GM20000 (cell line): ENCODE measurements around the gene NSD2.

Experiments
- DNase-seq: peaks from one replicate; pipeline ENCODE4 v3.0.0; 2012; ENCODE audit warnings: low spot score
- CTCF ChIP-seq: IDR thresholded peaks from 2 replicates; pipeline ENCODE4 v1.5.1; 2012; ENCODE audit warnings: mild to moderate bottlenecking, control low read depth; ENCODE audit errors: extremely low read depth, missing control alignments

Gene NSD2

DNA sequence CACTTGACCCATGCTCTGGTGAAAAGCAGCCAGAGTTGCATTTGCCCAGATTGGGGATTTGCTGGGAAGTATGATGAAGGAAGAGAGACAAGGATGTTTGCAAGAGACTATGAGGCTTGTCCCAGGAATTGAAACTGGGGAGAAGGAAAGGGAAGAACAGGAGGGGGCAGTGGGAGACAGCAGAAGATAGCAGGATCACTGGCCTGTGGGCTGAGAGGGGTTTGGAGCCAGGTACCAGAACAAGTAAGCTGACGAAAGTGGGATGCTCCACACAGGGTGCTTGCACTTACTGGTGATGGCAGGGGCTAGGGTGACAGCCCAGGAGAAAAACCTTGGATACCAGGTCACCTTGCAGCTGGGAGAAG, 11.8 kb upstream of the NSD2 start:
- DNase-seq = no peak
- TF ChIP-seq CTCF = no peak

DNA sequence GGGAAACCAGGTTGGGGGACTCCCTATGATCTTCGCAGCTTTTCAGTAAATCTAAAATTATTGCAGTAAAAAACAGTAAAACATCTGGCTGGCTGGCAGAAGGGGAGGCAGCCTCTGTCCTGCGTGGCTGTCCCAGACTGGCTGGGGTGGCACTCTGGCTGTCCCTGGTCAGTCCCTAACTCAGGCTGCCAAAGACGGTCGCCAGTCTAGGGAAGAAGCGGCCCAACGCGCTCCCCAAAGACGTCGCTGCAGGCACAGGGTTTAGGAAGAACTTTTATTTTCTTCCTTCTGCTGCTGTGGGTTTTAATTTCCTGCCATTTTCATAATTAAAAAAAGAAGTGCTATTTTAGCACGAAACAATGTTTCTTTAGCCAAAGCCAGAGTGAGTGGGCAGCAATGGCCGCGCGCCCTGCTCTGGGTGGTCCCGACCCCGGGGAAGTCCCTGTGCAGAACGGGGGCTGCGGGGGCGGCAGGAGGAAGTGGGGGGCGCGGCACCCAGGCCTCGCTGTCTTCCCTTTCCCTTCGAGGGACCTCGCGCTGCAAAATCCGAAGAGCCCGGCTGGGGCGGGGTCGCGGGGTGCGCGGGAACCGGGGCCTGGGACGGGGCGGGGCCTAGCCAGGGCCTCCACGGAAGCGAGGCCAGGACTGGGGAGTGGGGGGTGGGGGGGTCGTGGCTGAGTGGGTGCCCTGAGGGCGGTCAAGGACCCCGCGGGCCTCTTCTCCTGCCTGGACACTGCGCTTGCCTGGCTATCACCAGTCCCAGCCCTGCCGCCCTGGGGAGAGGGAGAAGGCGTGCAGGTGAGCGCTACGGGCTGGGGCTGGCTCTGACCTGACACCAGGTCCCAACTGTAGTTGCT, 8.9 kb upstream of the NSD2 start:
- no peak for DNase-seq
- TF ChIP-seq CTCF = no peak

DNA sequence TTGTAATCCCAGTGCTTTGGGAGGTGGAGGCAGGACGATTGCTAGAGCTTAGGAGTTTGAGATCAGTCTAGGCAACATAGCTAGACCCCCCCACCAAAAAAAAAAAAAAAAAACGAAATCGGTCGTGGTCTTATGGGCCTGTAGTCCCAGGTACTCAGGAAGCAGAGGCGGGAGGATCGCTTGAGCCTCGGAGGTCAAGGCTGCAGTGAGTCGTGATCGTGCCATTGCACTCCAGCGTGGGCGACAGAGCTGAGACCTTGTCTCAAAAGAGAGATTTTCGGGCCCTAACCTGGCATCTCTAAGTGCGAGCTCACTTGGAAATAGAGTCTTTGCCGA, 8.3 kb upstream of the NSD2 start:
- no peak for DNase-seq
- TF ChIP-seq CTCF = no peak

DNA sequence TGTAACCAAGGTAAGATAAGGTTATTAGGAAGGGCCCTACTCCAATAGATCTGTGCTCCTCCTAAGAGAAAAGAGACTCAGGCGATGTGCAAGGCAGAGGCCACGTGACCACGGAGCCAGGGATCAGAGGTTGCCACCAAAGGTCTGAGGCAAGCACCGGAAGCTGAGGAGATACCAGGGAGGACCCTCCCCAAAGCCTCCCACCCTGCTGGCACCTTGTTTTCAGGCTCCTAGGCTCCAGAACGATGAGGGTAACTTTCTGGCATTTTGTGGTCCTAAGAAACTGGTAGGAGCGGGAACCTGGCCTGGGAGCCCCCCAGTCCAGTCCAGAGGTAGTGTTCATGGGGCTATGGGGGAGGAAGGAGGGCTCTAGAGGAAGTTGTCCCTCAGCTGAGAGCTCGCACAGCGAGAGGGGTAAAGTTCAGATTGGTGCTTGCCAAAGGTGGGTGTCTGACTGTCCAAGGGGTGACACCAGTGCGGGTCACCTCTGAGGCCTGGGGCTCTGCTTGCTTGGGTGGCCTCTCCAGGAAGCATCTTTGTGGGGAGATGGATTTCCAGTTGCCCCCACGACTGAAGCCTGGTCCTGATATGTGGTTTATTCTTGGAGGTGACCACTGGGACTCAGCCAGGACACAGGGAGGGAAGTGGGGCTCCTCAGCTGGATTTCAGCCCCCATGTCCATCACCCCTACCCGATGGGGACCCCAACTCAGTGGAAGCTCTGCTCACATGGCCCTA, 7.7 kb upstream of the NSD2 start:
- no peak for DNase-seq
- no peak for TF ChIP-seq CTCF

- no peak for TF ChIP-seq CTCF
- DNase-seq = no peak
These were observed 6.9 kb upstream of the NSD2 start for GRCh38 chr4:1864076-1865008.

GRCh38 chr4:1866189-1866661, 5.0 kb upstream of the NSD2 start:
- DNase-seq = no peak

More at GRCh38 chr4:1866189-1866661, 5.0 kb upstream of the NSD2 start:
- TF ChIP-seq CTCF = no peak
